ENCODE data around the gene G2E3.

Gene G2E3

GRCh38 chr14:30564868-30565248 lies 5.9 kb downstream of the G2E3 start:
- ATAC-seq, result no peak
- TF ChIP-seq PPARA (CRISPR knock-in tag; IDR thresholded peaks at IDR 0.05; ENCODE audit: borderline replicate concordance), result no peak
- TF ChIP-seq CSDC2 (CRISPR knock-in tag; IDR thresholded peaks at IDR 0.05), result no peak
- no peak for TF ChIP-seq ZC3H10 (CRISPR knock-in tag; IDR thresholded peaks at IDR 0.05)
- no peak for TF ChIP-seq POU6F1 (CRISPR knock-in tag; IDR thresholded peaks at IDR 0.05; ENCODE audit: borderline replicate concordance, low read depth)
- TF ChIP-seq ISL1 (CRISPR knock-in tag; IDR thresholded peaks at IDR 0.05), result no peak
- TF ChIP-seq PATZ1 (CRISPR knock-in tag; IDR thresholded peaks at IDR 0.05; ENCODE audit: borderline replicate concordance), result no peak
- no peak for TF ChIP-seq GLIS3 (CRISPR knock-in tag; IDR thresholded peaks at IDR 0.05)

- peak; percentile 74 for ATAC-seq
- TF ChIP-seq TSHZ2 (CRISPR knock-in tag; IDR thresholded peaks at IDR 0.05) (no peak), ZNF8 (CRISPR knock-in tag; IDR thresholded peaks at IDR 0.05) (no peak), ZNF70 (CRISPR knock-in tag; IDR thresholded peaks at IDR 0.05) (no peak), RARB (CRISPR knock-in tag; IDR thresholded peaks at IDR 0.05) (no peak), ZNF565 (CRISPR knock-in tag; conservative IDR thresholded peaks at IDR 0.05; ENCODE audit: low read depth) (no peak), ESRRG (CRISPR knock-in tag; IDR thresholded peaks at IDR 0.05) (no peak), PPARA (CRISPR knock-in tag; IDR thresholded peaks at IDR 0.05; ENCODE audit: borderline replicate concordance) (no peak), ZFP3 (CRISPR knock-in tag; IDR thresholded peaks at IDR 0.05) (no peak), POU6F1 (CRISPR knock-in tag; IDR thresholded peaks at IDR 0.05; ENCODE audit: borderline replicate concordance, low read depth) (no peak), ISL1 (CRISPR knock-in tag; IDR thresholded peaks at IDR 0.05) (no peak), PATZ1 (CRISPR knock-in tag; IDR thresholded peaks at IDR 0.05; ENCODE audit: borderline replicate concordance) (no peak), ARNTL (CRISPR knock-in tag; IDR thresholded peaks at IDR 0.05; ENCODE audit: borderline replicate concordance, low read depth) (no peak), GLIS3 (CRISPR knock-in tag; IDR thresholded peaks at IDR 0.05) (no peak), CSRNP3 (CRISPR knock-in tag; IDR thresholded peaks at IDR 0.05) (no peak), CSDC2 (CRISPR knock-in tag; IDR thresholded peaks at IDR 0.05) (no peak), TOX (CRISPR knock-in tag; IDR thresholded peaks at IDR 0.05; ENCODE audit: borderline replicate concordance) (no peak), ZC3H10 (CRISPR knock-in tag; IDR thresholded peaks at IDR 0.05) (no peak)
Measured at GRCh38 chr14:30569216-30569902, 10.4 kb downstream of the G2E3 start.

- ATAC-seq, result peak; percentile 50; the same call in 2 of the 3 replicates
- no peak for TF ChIP-seq ZNF70 (CRISPR knock-in tag; IDR thresholded peaks at IDR 0.05)
Measured at GRCh38 chr14:30569903-30570226, 10.9 kb downstream of the G2E3 start.
